ENCODE measurements around the gene OR2G2. TPM values are rescaled to one million over a fixed set of nuclear protein-coding genes. Genes with fewer than 3 reads are reported as not detected.
A peak's percentile ranks its signal among the peaks of the same experiment; 100 is the strongest.

OR2G2 gene
- polyA plus RNA-seq, 3 donors, result not detected

DNA sequence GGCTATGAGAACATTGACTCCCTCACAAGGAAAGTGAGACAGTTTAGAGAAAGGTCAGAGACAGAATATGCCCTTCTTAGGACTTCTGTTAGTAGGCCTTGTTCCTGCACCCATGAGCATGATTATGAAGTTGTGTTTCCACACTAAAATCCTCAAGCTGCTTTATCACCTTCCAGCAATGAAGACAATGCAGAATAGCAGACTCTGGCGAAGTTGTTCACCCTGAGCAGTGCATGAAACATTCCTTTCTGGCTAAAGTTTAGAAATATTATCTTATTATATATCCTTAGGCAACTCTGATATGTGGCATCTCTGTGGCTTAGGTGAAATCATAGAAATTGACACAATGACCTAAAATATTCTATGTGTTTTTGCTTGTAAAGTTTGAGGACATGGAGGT lies 13.9 kb upstream of the OR2G2 start:
- Histone ChIP-seq H3K4me1 (ENCODE audit: control insufficient read depth in 1 of 2, insufficient read depth in 2 of 2, low read length in 2 of 2) (no peaks in the 10 kb centered on the region), H3K27me3 (ENCODE audit: control insufficient read depth in 2 of 2, insufficient read depth in 2 of 2, low read length in 2 of 2) (no peaks in the 10 kb centered on the region), H3K4me2 (replicated peaks; ENCODE audit: extremely low read depth, low read length, poor library complexity, severe bottlenecking) (no peak overlapping the region), H3K4me3 (replicated peaks in 1 of 3; ENCODE audit: low read depth in 2 of 3, low read length in 3 of 3) (no peak overlapping the region), H3K79me2 (ENCODE audit: insufficient read depth, low read length) (no peaks in the 10 kb centered on the region), H4K20me1 (ENCODE audit: insufficient read depth, low read length) (no peaks in the 10 kb centered on the region), H3K36me3 (replicated peaks in 1 of 2; ENCODE audit: control insufficient read depth in 1 of 2, insufficient read depth in 2 of 2, low read length in 2 of 2) (no peaks in the 10 kb centered on the region), H3K27ac (ENCODE audit: low read depth in 1 of 2, low read length in 2 of 2) (no peak overlapping the region), H3K9ac (ENCODE audit: insufficient read depth, low read length, poor library complexity, severe bottlenecking) (no peak overlapping the region), H3K9me3 (replicated peaks in 1 of 2; ENCODE audit: control insufficient read depth in 1 of 2, insufficient read depth in 1 of 2, low read length in 2 of 2) (no peaks in the 10 kb centered on the region), H2AFZ (ENCODE audit: insufficient read depth, low read depth, low read length, poor library complexity, severe bottlenecking) (no peak overlapping the region)
- WGBS (ENCODE audit: insufficient coverage), result no CpG with 5 or more reads among the region's 1 CpG
- Mint-ChIP-seq H3K4me3 (no peak overlapping the region), H3K27ac (no peak overlapping the region), H3K4me1 (peaks cover 5% of the 10 kb centered on the region), H3K27me3 (ENCODE audit: low read depth in 3 of 3) (peaks cover 0 to 6% (median 2%) of the 10 kb centered on the region in 3 donors), H3K9me3 (peaks cover 2 to 13% (median 7%) of the 10 kb centered on the region in 7 donors), H3K36me3 (no peaks in the 10 kb centered on the region)
- TF ChIP-seq, protein P1, sequence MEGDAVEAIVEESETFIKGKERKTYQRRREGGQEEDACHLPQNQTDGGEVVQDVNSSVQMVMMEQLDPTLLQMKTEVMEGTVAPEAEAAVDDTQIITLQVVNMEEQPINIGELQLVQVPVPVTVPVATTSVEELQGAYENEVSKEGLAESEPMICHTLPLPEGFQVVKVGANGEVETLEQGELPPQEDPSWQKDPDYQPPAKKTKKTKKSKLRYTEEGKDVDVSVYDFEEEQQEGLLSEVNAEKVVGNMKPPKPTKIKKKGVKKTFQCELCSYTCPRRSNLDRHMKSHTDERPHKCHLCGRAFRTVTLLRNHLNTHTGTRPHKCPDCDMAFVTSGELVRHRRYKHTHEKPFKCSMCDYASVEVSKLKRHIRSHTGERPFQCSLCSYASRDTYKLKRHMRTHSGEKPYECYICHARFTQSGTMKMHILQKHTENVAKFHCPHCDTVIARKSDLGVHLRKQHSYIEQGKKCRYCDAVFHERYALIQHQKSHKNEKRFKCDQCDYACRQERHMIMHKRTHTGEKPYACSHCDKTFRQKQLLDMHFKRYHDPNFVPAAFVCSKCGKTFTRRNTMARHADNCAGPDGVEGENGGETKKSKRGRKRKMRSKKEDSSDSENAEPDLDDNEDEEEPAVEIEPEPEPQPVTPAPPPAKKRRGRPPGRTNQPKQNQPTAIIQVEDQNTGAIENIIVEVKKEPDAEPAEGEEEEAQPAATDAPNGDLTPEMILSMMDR (IDR thresholded peaks at IDR 0.05), result no peak
- intact Hi-C loops (cut with micrococcal nuclease), result loop anchor here in 1 of 2 donors (10.0 kb wide), 1 partner anchor 369 kb away; no protein-coding TSS in a partner anchor
- DNase-seq, result no peak

DNA sequence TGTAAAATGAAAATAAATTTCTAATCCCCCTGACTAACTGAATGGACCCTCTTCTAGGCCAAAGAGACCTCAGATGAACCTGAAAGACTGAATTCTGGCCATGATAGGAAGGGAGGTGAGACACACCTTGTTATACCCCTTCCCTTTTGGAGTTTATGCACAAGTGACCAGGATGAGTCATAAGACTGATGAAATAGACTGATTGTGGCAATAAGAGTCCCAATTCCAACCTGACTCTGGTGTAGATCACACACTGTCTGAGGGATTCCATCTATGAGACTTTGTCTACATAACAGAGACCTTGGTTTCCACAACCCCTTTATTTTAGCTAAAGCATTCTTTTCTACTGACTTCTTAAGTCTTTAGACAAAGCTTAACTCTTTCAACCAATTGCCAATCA lies 13.5 kb upstream of the OR2G2 start:
- no peaks in the 10 kb centered on the region for H3K4me1 ChIP-seq (ENCODE audit: control insufficient read depth in 1 of 2, insufficient read depth in 2 of 2, low read length in 2 of 2)
- no peaks in the 10 kb centered on the region for H3K27me3 ChIP-seq (ENCODE audit: control insufficient read depth in 2 of 2, insufficient read depth in 2 of 2, low read length in 2 of 2)
- H3K9ac ChIP-seq (ENCODE audit: insufficient read depth, low read length, poor library complexity, severe bottlenecking), result no peak overlapping the region
- Mint-ChIP-seq H3K27ac (no peak overlapping the region), H3K36me3 (no peaks in the 10 kb centered on the region), H3K4me3 (no peak overlapping the region), H3K4me1 (peaks cover 5% of the 10 kb centered on the region), H3K27me3 (ENCODE audit: low read depth in 3 of 3) (peaks cover 0 to 6% (median 2%) of the 10 kb centered on the region in 3 donors), H3K9me3 (peaks cover 2 to 11% (median 7%) of the 10 kb centered on the region in 7 donors)
- H3K36me3 ChIP-seq (replicated peaks in 1 of 2; ENCODE audit: control insufficient read depth in 1 of 2, insufficient read depth in 2 of 2, low read length in 2 of 2), result no peaks in the 10 kb centered on the region
- intact Hi-C loops (cut with micrococcal nuclease), result loop anchor here in 1 of 2 donors (10.0 kb wide), 1 partner anchor 370 kb away; no protein-coding TSS in a partner anchor
- H3K79me2 ChIP-seq (ENCODE audit: insufficient read depth, low read length), result no peaks in the 10 kb centered on the region
- no peak overlapping the region for H2AFZ ChIP-seq (ENCODE audit: insufficient read depth, low read depth, low read length, poor library complexity, severe bottlenecking)
- H4K20me1 ChIP-seq (ENCODE audit: insufficient read depth, low read length), result no peaks in the 10 kb centered on the region
- no peak overlapping the region for H3K4me3 ChIP-seq (replicated peaks in 1 of 3; ENCODE audit: low read depth in 2 of 3, low read length in 3 of 3)
- DNase-seq, result peak in 2 of 3 donors; percentile 8 to 48
- no peaks in the 10 kb centered on the region for H3K9me3 ChIP-seq (replicated peaks in 1 of 2; ENCODE audit: control insufficient read depth in 1 of 2, insufficient read depth in 1 of 2, low read length in 2 of 2)
- no peak overlapping the region for H3K27ac ChIP-seq (ENCODE audit: low read depth in 1 of 2, low read length in 2 of 2)
- TF ChIP-seq, protein P1 (IDR thresholded peaks at IDR 0.05), result no peak
- no peak overlapping the region for H3K4me2 ChIP-seq (replicated peaks; ENCODE audit: extremely low read depth, low read length, poor library complexity, severe bottlenecking)

All from CD14-positive monocyte (primary cell).